HEK293 (cell line): ENCODE data around the gene THBS2.

ENCODE experiments used
- CTCF ChIA-PET: fragments of 350-600 bp; formaldehyde crosslinking; extraction: SDS; loops from one replicate; lab custom pipeline; 2021; ENCODE audit warnings: antibody characterized with exemption; lab: Yijun Ruan, JAX
- POLR2A ChIA-PET: fragments of 300-600 bp; formaldehyde crosslinking; extraction: SDS; loops from one replicate; lab custom pipeline; 2020; ENCODE audit warnings: antibody characterized with exemption, inconsistent platforms; lab: Yijun Ruan, JAX
- H3K27ac ChIP-seq: fragments of 200-500 bp; sonication (Bioruptor generic); 2 replicates; pipeline ENCODE4 v1.5.1; 2014; ENCODE audit warnings: low read depth, low read length, control low read depth, inconsistent platforms; ENCODE audit errors: extremely low read depth
- H3K36me3 ChIP-seq, 2 experiments: fragments of 200-500 bp in 1 of 2; sonication (Bioruptor generic) in 1 of 2; 1 replicate in 1 of 2; 2 replicates in 1 of 2; pipeline ENCODE4 v1.5.1; 2014 to 2017; ENCODE audit warnings: inconsistent platforms in 2 of 2, low read length in 2 of 2; ENCODE audit not compliant: control insufficient read depth in 2 of 2, insufficient read depth in 1 of 2
- H3K4me1 ChIP-seq: fragments of 200-500 bp; sonication (Bioruptor generic); 2 replicates; pipeline ENCODE4 v1.5.1; 2014; ENCODE audit warnings: mild to moderate bottlenecking, low read length, inconsistent platforms; ENCODE audit not compliant: control insufficient read depth, insufficient read depth
- H3K4me3 ChIP-seq: 2 replicates; pipeline ENCODE4 v1.5.1; 2011; ENCODE audit warnings: low read depth, mild to moderate bottlenecking, control low read depth, low read length, moderate library complexity
- H3K9me3 ChIP-seq: fragments of 200-500 bp; sonication (Bioruptor generic); 2 replicates; pipeline ENCODE4 v1.5.1; 2014; ENCODE audit warnings: low read depth, low read length, inconsistent platforms; ENCODE audit not compliant: control insufficient read depth, insufficient read depth
- EGR2 ChIP-seq: fragments of 450-650 bp; formaldehyde crosslinking; IDR thresholded peaks from 2 replicates; pipeline ENCODE4 v1.5.1; 2016; ENCODE audit warnings: low read depth, missing biosample characterization, missing genetic modification characterization
- KLF17 ChIP-seq: fragments of 450-650 bp; formaldehyde crosslinking; IDR thresholded peaks from 2 replicates; pipeline ENCODE4 v1.5.1; 2016; ENCODE audit warnings: missing biosample characterization, missing genetic modification characterization
- OSR2 ChIP-seq: fragments of 450-650 bp; formaldehyde crosslinking; IDR thresholded peaks from 2 replicates; pipeline ENCODE4 v1.5.1; 2016; ENCODE audit warnings: missing biosample characterization, missing genetic modification characterization
- PBX3 ChIP-seq: sonication (generic); formaldehyde crosslinking; IDR thresholded peaks from 2 replicates; pipeline ENCODE4 v1.8.1; 2022; ENCODE audit warnings: mild to moderate bottlenecking, moderate library complexity, missing genetic modification reagents
- REST ChIP-seq: fragments of 450-650 bp; formaldehyde crosslinking; IDR thresholded peaks from 2 replicates; pipeline ENCODE4 v1.5.1; 2016; ENCODE audit warnings: missing biosample characterization, missing genetic modification characterization
- SCRT1 ChIP-seq: fragments of 450-650 bp; formaldehyde crosslinking; IDR thresholded peaks from 2 replicates; pipeline ENCODE4 v1.5.1; 2016; ENCODE audit warnings: missing biosample characterization, missing genetic modification characterization, borderline replicate concordance
- SP7 ChIP-seq: fragments of 450-650 bp; formaldehyde crosslinking; IDR thresholded peaks from 2 replicates; pipeline ENCODE4 v1.5.1; 2016; ENCODE audit warnings: missing biosample characterization, missing genetic modification characterization
- YY1 ChIP-seq: fragments of 450-650 bp; formaldehyde crosslinking; IDR thresholded peaks from 2 replicates; pipeline ENCODE4 v1.5.1; 2018; ENCODE audit warnings: missing biosample characterization, missing genetic modification characterization
- ZFP69B ChIP-seq: fragments of 450-650 bp; formaldehyde crosslinking; IDR thresholded peaks from 2 replicates; pipeline ENCODE4 v1.5.1; 2016; ENCODE audit warnings: missing biosample characterization, missing genetic modification characterization
- ZNF114 ChIP-seq: fragments of 450-650 bp; formaldehyde crosslinking; IDR thresholded peaks from 2 replicates; pipeline ENCODE4 v1.5.0; 2017; ENCODE audit warnings: missing biosample characterization, missing genetic modification characterization
- ZNF132 ChIP-seq: fragments of 450-650 bp; formaldehyde crosslinking; IDR thresholded peaks from 2 replicates; pipeline ENCODE4 v1.5.1; 2017; ENCODE audit warnings: missing biosample characterization, missing genetic modification characterization, borderline replicate concordance
- ZNF175 ChIP-seq: fragments of 450-650 bp; formaldehyde crosslinking; IDR thresholded peaks from 2 replicates; pipeline ENCODE4 v1.5.1; 2016; ENCODE audit warnings: missing biosample characterization, missing genetic modification characterization
- ZNF2 ChIP-seq: fragments of 450-650 bp; formaldehyde crosslinking; IDR thresholded peaks from 2 replicates; pipeline ENCODE4 v1.5.1; 2016; ENCODE audit warnings: missing biosample characterization, missing genetic modification characterization
- ZNF362 ChIP-seq: fragments of 450-650 bp; formaldehyde crosslinking; IDR thresholded peaks from 2 replicates; pipeline ENCODE4 v1.5.1; 2016; ENCODE audit warnings: missing biosample characterization, missing genetic modification characterization
- ZNF366 ChIP-seq: fragments of 450-650 bp; formaldehyde crosslinking; conservative IDR thresholded peaks from 2 replicates; pipeline ENCODE4 v1.5.1; 2016; ENCODE audit warnings: missing biosample characterization, missing genetic modification characterization
- ZNF510 ChIP-seq: fragments of 450-650 bp; formaldehyde crosslinking; IDR thresholded peaks from 2 replicates; pipeline ENCODE4 v1.5.1; 2018; ENCODE audit warnings: mild to moderate bottlenecking, missing genetic modification characterization, missing biosample characterization; ENCODE audit not compliant: insufficient replicate concordance
- ZNF549 ChIP-seq: fragments of 450-650 bp; IDR thresholded peaks from 2 replicates; pipeline ENCODE4 v1.5.1; 2018; ENCODE audit warnings: missing biosample characterization, missing genetic modification characterization, mild to moderate bottlenecking, inconsistent platforms, moderate library complexity
- ZNF580 ChIP-seq: fragments of 450-650 bp; formaldehyde crosslinking; IDR thresholded peaks from 2 replicates; pipeline ENCODE4 v1.5.1; 2016; ENCODE audit warnings: missing biosample characterization, missing genetic modification characterization
- ZNF621 ChIP-seq: fragments of 450-650 bp; formaldehyde crosslinking; IDR thresholded peaks from 2 replicates; pipeline ENCODE4 v1.5.1; 2017; ENCODE audit warnings: missing biosample characterization, missing genetic modification characterization
- ZNF645 ChIP-seq: fragments of 450-650 bp; formaldehyde crosslinking; IDR thresholded peaks from 2 replicates; pipeline ENCODE4; 2016; ENCODE audit warnings: missing biosample characterization, missing genetic modification characterization
- ZNF747 ChIP-seq: fragments of 450-650 bp; formaldehyde crosslinking; IDR thresholded peaks from 2 replicates; pipeline ENCODE4 v1.5.1; 2016; ENCODE audit warnings: missing biosample characterization, missing genetic modification characterization
- ZNF76 ChIP-seq: fragments of 450-650 bp; formaldehyde crosslinking; IDR thresholded peaks from 2 replicates; pipeline ENCODE4; 2016; ENCODE audit warnings: low read depth, missing biosample characterization, missing genetic modification characterization, borderline replicate concordance
- ZSCAN16 ChIP-seq: fragments of 450-650 bp; formaldehyde crosslinking; IDR thresholded peaks from 2 replicates; pipeline ENCODE4 v1.5.1; 2016; ENCODE audit warnings: missing biosample characterization, missing genetic modification characterization
- ZSCAN23 ChIP-seq: fragments of 450-650 bp; formaldehyde crosslinking; IDR thresholded peaks from 2 replicates; pipeline ENCODE4 v1.5.1; 2016; ENCODE audit warnings: missing biosample characterization, missing genetic modification characterization

The THBS2 gene

GRCh38 chr6:169168302-169168630 lies 85.4 kb downstream of the THBS2 start:
- no peak overlapping the region for H3K4me3 ChIP-seq
- no peaks in the 10 kb centered on the region for H3K4me1 ChIP-seq
- ChIA-PET POLR2A (no interaction called here), CTCF (no interaction called here)
- no peak overlapping the region for H3K27ac ChIP-seq
- TF ChIP-seq YY1 (no peak), ZNF114 (tag by site-specific recombination) (no peak), ZNF362 (tag by site-specific recombination) (no peak), ZSCAN16 (tag by site-specific recombination) (no peak), PBX3 (CRISPR knock-in tag) (no peak), ZNF747 (tag by site-specific recombination) (no peak), KLF17 (no peak), REST (no peak), SCRT1 (tag by site-specific recombination) (no peak)
- no peaks in the 10 kb centered on the region for H3K9me3 ChIP-seq
- no peaks in the 10 kb centered on the region for H3K36me3 ChIP-seq

- TF ChIP-seq ZNF175 (tag by site-specific recombination) (no peak), EGR2 (no peak), ZNF366 (tag by site-specific recombination) (no peak), ZNF76 (tag by site-specific recombination) (no peak), PBX3 (CRISPR knock-in tag) (no peak), ZNF621 (tag by site-specific recombination) (no peak), ZNF747 (tag by site-specific recombination) (no peak), ZNF645 (tag by site-specific recombination) (no peak), SP7 (tag by site-specific recombination) (no peak), ZNF510 (tag by site-specific recombination) (no peak), ZNF549 (tag by site-specific recombination) (no peak), ZNF132 (tag by site-specific recombination) (no peak), ZSCAN23 (tag by site-specific recombination) (no peak), ZNF2 (tag by site-specific recombination) (no peak), ZNF580 (tag by site-specific recombination) (no peak), OSR2 (tag by site-specific recombination) (no peak), ZFP69B (tag by site-specific recombination) (no peak)
- Histone ChIP-seq H3K9me3 (no peaks in the 10 kb centered on the region), H3K36me3 (no peaks in the 10 kb centered on the region), H3K4me3 (no peak overlapping the region), H3K4me1 (no peaks in the 10 kb centered on the region), H3K27ac (no peak overlapping the region)
- POLR2A ChIA-PET, result no interaction called here
- CTCF ChIA-PET, result no interaction called here
These were observed 85.9 kb downstream of the THBS2 start for GRCh38 chr6:169167581-169168301.
